K562 (cell line): ENCODE results near the gene CFD. TPM values are rescaled to one million over a fixed set of nuclear protein-coding genes. Genes with fewer than 3 reads are reported as not detected.

ENCODE experiments used
- ARID3B ChIP-seq: fragments of 250-450 bp; sonication (Bioruptor Pico); IDR thresholded peaks from 2 replicates; pipeline ENCODE4 v1.4.0; 2020; ENCODE audit warnings: borderline replicate concordance
- BDP1 ChIP-seq: IDR thresholded peaks from 3 replicates; pipeline ENCODE4 v1.6.1; 2011; ENCODE audit not compliant: insufficient read length, insufficient read depth
- CGGBP1 ChIP-seq: fragments of 250-450 bp; sonication (Bioruptor Pico); IDR thresholded peaks from 2 replicates; pipeline ENCODE4 v1.9.0; 2021; ENCODE audit warnings: mild to moderate bottlenecking
- CHD4 ChIP-seq: fragments of 200-600 bp; sonication (generic); IDR thresholded peaks from 3 replicates; pipeline ENCODE4 v1.6.1; 2012; ENCODE audit warnings: low read depth, mild to moderate bottlenecking, mixed read lengths, low read length, inconsistent platforms; ENCODE audit not compliant: insufficient read depth, insufficient replicate concordance, poor library complexity, severe bottlenecking
- CLOCK ChIP-seq: fragments of 250-450 bp; sonication (Bioruptor Pico); IDR thresholded peaks from 2 replicates; pipeline ENCODE4 v1.4.0; 2020; ENCODE audit warnings: mild to moderate bottlenecking, moderate library complexity, borderline replicate concordance
- L3MBTL2 ChIP-seq: fragments of 450-650 bp; IDR thresholded peaks from 2 replicates; pipeline ENCODE4 v1.6.1; 2016; ENCODE audit warnings: mild to moderate bottlenecking, moderate library complexity
- NUFIP1 ChIP-seq: fragments of 450-650 bp; IDR thresholded peaks from 2 replicates; pipeline ENCODE4 v1.6.1; 2018; ENCODE audit not compliant: partially characterized antibody
- POU5F1 ChIP-seq: fragments of 150-350 bp; IDR thresholded peaks from 2 replicates; pipeline ENCODE4 v1.6.1; 2014; ENCODE audit warnings: borderline replicate concordance, low read length, low read depth, mild to moderate bottlenecking; ENCODE audit not compliant: partially characterized antibody
- TCF7 ChIP-seq: sonication (generic); IDR thresholded peaks from 2 replicates; pipeline ENCODE4 v1.6.1; 2016; ENCODE audit warnings: antibody characterized with exemption, borderline replicate concordance
- U2AF2 ChIP-seq: fragments of 200-400 bp; formaldehyde crosslinking; optimal IDR thresholded peaks from 2 replicates; pipeline ENCODE3; 2017; ENCODE audit warnings: low read depth, mild to moderate bottlenecking, low read length
- ZNF407 ChIP-seq: fragments of 450-650 bp; IDR thresholded peaks from 2 replicates; pipeline ENCODE4 v1.6.1; 2016; ENCODE audit warnings: low read depth
- ZNF75A ChIP-seq: fragments of 450-650 bp; formaldehyde crosslinking; IDR thresholded peaks from 2 replicates; pipeline ENCODE4 v1.4.0; 2020; ENCODE audit warnings: mild to moderate bottlenecking
- polyA plus RNA-seq, 8 experiments: library from polyadenylated mRNA; depleted of rRNA in 4 of 8; stranded (reverse) in 5 of 8; unstranded in 3 of 8; fragments of >200 nt; fragmentation: Nextera tagmentation in 2 of 8; fragmentation: Illumina TruSeq in 1 of 8; extraction: Ambion mirVana in 2 of 8; extraction: Trizol in 1 of 8; gene quantifications; 2 replicates each; pipeline versions ENCODE4 v1.2.1 to v1.2.3, GENCODE V29; 2011 to 2014; ENCODE audit warnings: inconsistent platforms in 1 of 8, missing spikeins in 1 of 8
- total RNA-seq, 7 experiments: library from RNA; depleted of rRNA in 6 of 7; stranded (reverse); fragments of >200 nt in 6 of 7; fragmentation: Illumina TruSeq in 2 of 7; extraction: Trizol in 2 of 7; gene quantifications; 2 replicates each; pipeline versions ENCODE4 v1.2.1 to v1.2.3, GENCODE V29; 2011 to 2021; ENCODE audit warnings: low replicate concordance in 1 of 7

The CFD gene
- total and polyA plus RNA-seq, 9 of the 15 experiments (the other 6 are each of a cell fraction or from before 2014, with no cell fraction given): 0.52 to 59.4 (median 7.6) TPM

GRCh38 chr19:907183-907853 lies 47.9 kb downstream of the CFD start (continued):
- TF ChIP-seq U2AF2 (no peak), BDP1 (no peak), ARID3B (CRISPR knock-in tag) (no peak), CGGBP1 (no peak), L3MBTL2 (peak; percentile 15), POU5F1 (peak; percentile 38), CHD4 (peak; percentile 72), TCF7 (no peak), ZNF75A (CRISPR knock-in tag) (no peak), CLOCK (CRISPR knock-in tag) (no peak), NUFIP1 (no peak), ZNF407 (no peak)
